Measurements from ENCODE around the gene PLA2G15.
A peak's percentile ranks its signal among the peaks of the same experiment; 100 is the strongest.

Gene PLA2G15

GRCh38 chr16:68244903-68245853 is at the start of gene PLA2G15:
Gene PLA2G15 (plus strand): TSS chr16:68245373. CDS start chr16:68245427, 54 bp downstream.
- DNase-seq (ENCODE audit: low read depth in 1 of 2, low spot score in 1 of 2) = peak; percentile 95 to 97

- DNase-seq (ENCODE audit: low read depth in 1 of 2, low spot score in 1 of 2) = no peak
These were observed 47.9 kb upstream of the PLA2G15 start for GRCh38 chr16:68197250-68197649.

- DNase-seq (ENCODE audit: low read depth in 1 of 2, low spot score in 1 of 2) = no peak
These were observed 44.9 kb upstream of the PLA2G15 start for GRCh38 chr16:68200088-68200783.

GRCh38 chr16:68202091-68202519 is 43.1 kb upstream of the PLA2G15 start:
- no peak for DNase-seq (ENCODE audit: low read depth in 1 of 2, low spot score in 1 of 2)

GRCh38 chr16:68206245-68206644 is 38.9 kb upstream of the PLA2G15 start:
- no peak for DNase-seq (ENCODE audit: low read depth in 1 of 2, low spot score in 1 of 2)

- DNase-seq (ENCODE audit: low read depth in 1 of 2, low spot score in 1 of 2) = no peak
These were observed 30.4 kb upstream of the PLA2G15 start for GRCh38 chr16:68214726-68215125.

GRCh38 chr16:68215302-68215701 is 29.9 kb upstream of the PLA2G15 start:
- no peak for DNase-seq (ENCODE audit: low read depth in 1 of 2, low spot score in 1 of 2)

- DNase-seq (ENCODE audit: low read depth in 1 of 2, low spot score in 1 of 2) = no peak
These were observed 28.9 kb upstream of the PLA2G15 start for GRCh38 chr16:68216240-68216639.

GRCh38 chr16:68217506-68217905 is 27.7 kb upstream of the PLA2G15 start:
- no peak for DNase-seq (ENCODE audit: low read depth in 1 of 2, low spot score in 1 of 2)

GRCh38 chr16:68219725-68220351 is 25.3 kb upstream of the PLA2G15 start:
- DNase-seq (ENCODE audit: low read depth in 1 of 2, low spot score in 1 of 2) = no peak

GRCh38 chr16:68223072-68223471 is 22.1 kb upstream of the PLA2G15 start:
- DNase-seq (ENCODE audit: low read depth in 1 of 2, low spot score in 1 of 2) = no peak

- no peak for DNase-seq (ENCODE audit: low read depth in 1 of 2, low spot score in 1 of 2)
These were observed 19.1 kb upstream of the PLA2G15 start for GRCh38 chr16:68226116-68226515.

- no peak for DNase-seq (ENCODE audit: low read depth in 1 of 2, low spot score in 1 of 2)
These were observed 17.9 kb upstream of the PLA2G15 start for GRCh38 chr16:68227183-68227793.

- DNase-seq (ENCODE audit: low read depth in 1 of 2, low spot score in 1 of 2) = no peak
These were observed 17.2 kb upstream of the PLA2G15 start for GRCh38 chr16:68227850-68228553.

- DNase-seq (ENCODE audit: low read depth in 1 of 2, low spot score in 1 of 2) = no peak
These were observed 16.5 kb upstream of the PLA2G15 start for GRCh38 chr16:68228652-68229051.

- DNase-seq (ENCODE audit: low read depth in 1 of 2, low spot score in 1 of 2) = peak in 1 of 2 donors; percentile 15
These were observed 15.6 kb upstream of the PLA2G15 start for GRCh38 chr16:68229431-68230175.

- no peak for DNase-seq (ENCODE audit: low read depth in 1 of 2, low spot score in 1 of 2)
These were observed 15.0 kb upstream of the PLA2G15 start for GRCh38 chr16:68230176-68230571.

- no peak for DNase-seq (ENCODE audit: low read depth in 1 of 2, low spot score in 1 of 2)
These were observed 14.2 kb upstream of the PLA2G15 start for GRCh38 chr16:68230956-68231355.

GRCh38 chr16:68231384-68232136 is 13.6 kb upstream of the PLA2G15 start:
- no peak for DNase-seq (ENCODE audit: low read depth in 1 of 2, low spot score in 1 of 2)
